Activated B cell treated with CpG ODN at 0.5 μM for 24 hours (primary cell): ENCODE results near the gene IL1A. TPM values are rescaled to one million over a fixed set of nuclear protein-coding genes. Genes with fewer than 3 reads are reported as not detected.
A peak's percentile ranks its signal among the peaks of the same experiment; 100 is the strongest.

Experiments used
- ATAC-seq: fragments of 200-7000 bp; cut with Tn5 transposase; one replicate; pipeline ENCODE4 v1.10.0; 2021; ENCODE audit warnings: low read depth, mild to moderate bottlenecking, moderate library complexity
- CTCF ChIA-PET: fragments of 350-600 bp; sonication (Branson Sonifier 250); formaldehyde crosslinking; loops from one replicate; lab custom pipeline; 2021; ENCODE audit warnings: antibody characterized with exemption; lab: Charles Lee
- POLR2A ChIA-PET: fragments of 350-600 bp; sonication (Branson Sonifier 250); formaldehyde crosslinking; loops from one replicate; lab custom pipeline; 2021; ENCODE audit warnings: antibody characterized with exemption; lab: Charles Lee
- DNase-seq: peaks from one replicate; pipeline ENCODE4 v3.0.0; 2022
- H3K27ac Mint-ChIP-seq: one replicate; pipeline ENCODE4 v1.8.0; 2020; ENCODE audit warnings: mixed read lengths
- H3K27me3 Mint-ChIP-seq: one replicate; pipeline ENCODE4 v1.8.0; 2021; ENCODE audit warnings: mixed read lengths
- H3K36me3 Mint-ChIP-seq: one replicate; pipeline ENCODE4 v1.8.0; 2021; ENCODE audit warnings: low read depth, mixed read lengths
- H3K4me1 Mint-ChIP-seq: one replicate; pipeline ENCODE4 v1.8.0; 2021; ENCODE audit warnings: mixed read lengths
- H3K4me3 Mint-ChIP-seq: one replicate; pipeline ENCODE4 v1.8.0; 2020; ENCODE audit warnings: mild to moderate bottlenecking, mixed read lengths
- H3K9me3 Mint-ChIP-seq: one replicate; pipeline ENCODE4 v1.8.0; 2020; ENCODE audit warnings: mixed read lengths
- intact Hi-C: fragments of 100-400 bp; cut with micrococcal nuclease; formaldehyde crosslinking; loops from one replicate; pipeline ENCODE4 v1.15.1; 2024
- total RNA-seq: library from RNA; stranded (reverse); gene quantifications from 2 replicates; pipeline ENCODE4 v1.2.3, GENCODE V29; 2022
- TF ChIP-seq, protein P1 (sequence below): fragments of 200-600 bp; IDR thresholded peaks from one replicate; pipeline ENCODE4 v1.8.0; 2022; ENCODE audit warnings: antibody characterized with exemption, mild to moderate bottlenecking

IL1A gene
- total RNA-seq, 1 donor from 2014 or later = 1.9 TPM

DNA sequence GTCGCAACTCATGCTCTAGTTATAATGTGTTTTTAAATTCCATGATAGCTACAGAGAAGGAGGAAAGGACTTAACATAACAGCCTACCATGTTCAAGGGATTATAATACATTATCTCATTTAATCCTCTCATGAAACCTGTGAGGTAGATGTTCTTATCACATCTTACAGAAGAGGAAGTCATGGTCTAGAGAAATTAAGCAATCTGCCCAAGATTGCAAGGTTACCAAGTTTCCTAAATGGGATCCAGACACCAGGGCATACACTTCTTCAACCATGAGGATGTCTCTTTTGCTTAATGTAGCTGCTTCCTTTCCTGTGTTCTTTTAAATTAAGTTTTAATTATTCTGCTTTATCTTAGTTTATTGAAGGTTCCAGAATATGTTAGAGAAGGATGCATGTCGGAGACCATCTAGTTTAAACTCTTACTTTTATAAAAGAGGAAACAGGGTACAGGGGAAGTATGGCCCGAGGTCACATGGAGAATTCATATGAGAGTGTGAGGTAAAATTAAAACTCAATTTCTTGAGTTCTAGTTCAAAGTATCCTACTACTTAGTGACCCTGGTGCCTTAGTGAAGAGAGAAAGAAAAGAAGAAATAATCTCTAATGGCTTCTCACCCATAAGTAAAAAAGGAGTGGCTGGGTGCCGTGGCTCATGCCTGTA is 3.6 kb upstream of the IL1A start:
- no peak overlapping the region for H3K27ac Mint-ChIP-seq
- ChIA-PET POLR2A (interaction anchor here (0.5 kb wide), 1 partner anchor 25 kb away, joined by 4 read pairs; no protein-coding TSS in a partner anchor), CTCF (no interaction called here)
- TF ChIP-seq, protein P1, sequence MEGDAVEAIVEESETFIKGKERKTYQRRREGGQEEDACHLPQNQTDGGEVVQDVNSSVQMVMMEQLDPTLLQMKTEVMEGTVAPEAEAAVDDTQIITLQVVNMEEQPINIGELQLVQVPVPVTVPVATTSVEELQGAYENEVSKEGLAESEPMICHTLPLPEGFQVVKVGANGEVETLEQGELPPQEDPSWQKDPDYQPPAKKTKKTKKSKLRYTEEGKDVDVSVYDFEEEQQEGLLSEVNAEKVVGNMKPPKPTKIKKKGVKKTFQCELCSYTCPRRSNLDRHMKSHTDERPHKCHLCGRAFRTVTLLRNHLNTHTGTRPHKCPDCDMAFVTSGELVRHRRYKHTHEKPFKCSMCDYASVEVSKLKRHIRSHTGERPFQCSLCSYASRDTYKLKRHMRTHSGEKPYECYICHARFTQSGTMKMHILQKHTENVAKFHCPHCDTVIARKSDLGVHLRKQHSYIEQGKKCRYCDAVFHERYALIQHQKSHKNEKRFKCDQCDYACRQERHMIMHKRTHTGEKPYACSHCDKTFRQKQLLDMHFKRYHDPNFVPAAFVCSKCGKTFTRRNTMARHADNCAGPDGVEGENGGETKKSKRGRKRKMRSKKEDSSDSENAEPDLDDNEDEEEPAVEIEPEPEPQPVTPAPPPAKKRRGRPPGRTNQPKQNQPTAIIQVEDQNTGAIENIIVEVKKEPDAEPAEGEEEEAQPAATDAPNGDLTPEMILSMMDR = no peak
- H3K36me3 Mint-ChIP-seq = no peaks in the 10 kb centered on the region
- H3K4me1 Mint-ChIP-seq = peaks cover 22% of the 10 kb centered on the region
- no peak for DNase-seq
- ATAC-seq = no peak
- H3K9me3 Mint-ChIP-seq = no peaks in the 10 kb centered on the region
- intact Hi-C loops = no loop called here
- H3K4me3 Mint-ChIP-seq = no peak overlapping the region
- no peaks in the 10 kb centered on the region for H3K27me3 Mint-ChIP-seq

DNA sequence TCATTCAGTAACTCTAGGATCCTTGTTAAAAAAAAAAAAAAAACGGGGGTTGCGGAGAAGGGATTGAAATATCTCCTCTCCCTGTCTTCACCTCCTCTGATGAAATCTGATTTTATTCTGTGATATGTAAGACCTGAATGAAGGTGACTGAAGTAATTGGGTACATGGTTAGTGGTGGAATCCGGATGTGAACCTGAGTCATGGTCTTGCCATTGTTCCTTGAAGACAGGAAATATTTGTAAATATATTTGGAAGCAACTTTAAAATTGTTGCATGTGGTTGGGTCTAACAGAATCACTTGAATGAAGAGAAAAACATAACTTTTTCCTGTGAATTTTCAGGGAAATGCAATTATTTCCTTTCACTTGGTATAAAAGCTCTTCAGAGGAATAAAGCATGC is 3.0 kb upstream of the IL1A start:
- Mint-ChIP-seq H3K4me1 (peaks cover 26% of the 10 kb centered on the region), H3K27me3 (no peaks in the 10 kb centered on the region), H3K9me3 (no peaks in the 10 kb centered on the region), H3K27ac (no peak overlapping the region), H3K4me3 (no peak overlapping the region), H3K36me3 (no peaks in the 10 kb centered on the region)
- POLR2A ChIA-PET = interaction anchor here (0.5 kb wide), 1 partner anchor 24 kb away, joined by 4 read pairs; no protein-coding TSS in a partner anchor
- ATAC-seq (no peak), DNase-seq (no peak)
- TF ChIP-seq, protein P1 = no peak
- intact Hi-C loops = no loop called here
- CTCF ChIA-PET = no interaction called here

- ChIA-PET POLR2A (interaction anchor here (0.6 to 2.0 kb wide), 9 partner anchors 10 to 397 kb away, joined by 3 to 15 read pairs (median 5); no protein-coding TSS in a partner anchor), CTCF (interaction anchor here (0.8 to 1.6 kb wide), 2 partner anchors 34 to 95 kb away, joined by 4 to 5 read pairs; no protein-coding TSS in a partner anchor)
- no peaks in the 10 kb centered on the region for H3K27me3 Mint-ChIP-seq
Observed at GRCh38 chr2:112783187-112783714, 1.0 kb downstream of the IL1A start.

DNA sequence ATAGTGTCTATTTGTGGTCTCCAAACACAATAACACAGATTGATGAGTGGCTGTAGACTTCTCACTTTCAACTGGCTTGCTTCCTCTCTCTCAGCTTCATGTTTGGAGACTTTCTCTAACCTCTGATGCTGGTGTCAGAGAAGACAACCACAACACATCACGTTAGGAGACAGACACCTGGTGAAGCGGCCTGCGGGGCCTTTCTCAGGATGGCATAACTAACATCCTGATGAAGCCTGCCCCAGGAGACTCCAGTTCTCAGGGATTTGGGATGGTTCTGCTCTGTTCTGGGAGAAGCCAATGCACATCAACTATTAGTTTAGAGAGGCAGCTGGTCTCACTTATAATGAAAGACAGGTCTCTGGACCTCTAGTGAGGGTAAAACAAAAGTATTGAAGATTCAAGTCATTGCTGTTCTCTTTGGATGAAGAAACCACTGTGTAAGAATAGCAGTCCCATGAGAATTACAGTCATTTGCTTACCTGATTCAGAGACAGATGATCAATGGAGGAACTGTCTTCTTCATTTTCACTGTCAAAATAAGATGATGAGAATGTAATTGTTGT is 2.0 kb downstream of the IL1A start:
- ChIA-PET POLR2A (interaction anchor here (0.5 to 2.0 kb wide), 8 partner anchors 11 to 98 kb away, joined by 3 to 15 read pairs (median 5); no protein-coding TSS in a partner anchor), CTCF (interaction anchor here (1.0 to 1.9 kb wide), 3 partner anchors 27 to 103 kb away, joined by 3 to 9 read pairs (median 5); no protein-coding TSS in a partner anchor)
- Mint-ChIP-seq H3K9me3 (no peaks in the 10 kb centered on the region), H3K4me3 (peak overlapping the region; percentile 53), H3K4me1 (peaks cover 39% of the 10 kb centered on the region), H3K27ac (peak overlapping the region; percentile 88), H3K36me3 (peaks cover 6% of the 10 kb centered on the region), H3K27me3 (peaks cover 2% of the 10 kb centered on the region)
- DNase-seq = no peak
- ATAC-seq = peak; percentile 78
- TF ChIP-seq, protein P1 = no peak
- intact Hi-C loops = loop anchor here (1.0 to 5.0 kb wide), 4 partner anchors 16 to 60 kb away; partner anchors contain the start of gene CKAP2L

More at GRCh38 chr2:112783187-112783714, 1.0 kb downstream of the IL1A start:
- Mint-ChIP-seq H3K4me3 (peak overlapping the region; percentile 73), H3K27ac (peak overlapping the region; percentile 88), H3K9me3 (no peaks in the 10 kb centered on the region), H3K36me3 (peaks cover 2% of the 10 kb centered on the region), H3K4me1 (peaks cover 39% of the 10 kb centered on the region)
- intact Hi-C loops = loop anchor here (2.0 to 5.0 kb wide), 3 partner anchors 16 to 59 kb away; no protein-coding TSS in a partner anchor
- TF ChIP-seq, protein P1 = no peak
- no peak for ATAC-seq
- DNase-seq = no peak
